HEK293 (cell line): ENCODE measurements around the gene DENND5A.

Source experiments
- CTCF ChIP-seq: fragments of 450-650 bp; formaldehyde crosslinking; IDR thresholded peaks from 2 replicates; pipeline ENCODE4 v1.5.1; 2016; ENCODE audit warnings: missing biosample characterization, missing genetic modification characterization
- YY1 ChIP-seq: fragments of 450-650 bp; formaldehyde crosslinking; IDR thresholded peaks from 2 replicates; pipeline ENCODE4 v1.5.1; 2018; ENCODE audit warnings: missing biosample characterization, missing genetic modification characterization
- ZNF169 ChIP-seq: fragments of 450-650 bp; formaldehyde crosslinking; IDR thresholded peaks from 2 replicates; pipeline ENCODE4 v1.5.1; 2016; ENCODE audit warnings: missing biosample characterization, missing genetic modification characterization
- ZNF184 ChIP-seq: fragments of 450-650 bp; IDR thresholded peaks from 2 replicates; pipeline ENCODE4 v1.5.1; 2018; ENCODE audit warnings: missing biosample characterization, mild to moderate bottlenecking, missing genetic modification characterization
- ZNF211 ChIP-seq: fragments of 450-650 bp; formaldehyde crosslinking; IDR thresholded peaks from 2 replicates; pipeline ENCODE4 v1.5.1; 2016; ENCODE audit warnings: low read depth, missing biosample characterization, missing genetic modification characterization
- ZNF239 ChIP-seq: fragments of 450-650 bp; formaldehyde crosslinking; IDR thresholded peaks from 2 replicates; pipeline ENCODE4 v1.5.1; 2016; ENCODE audit warnings: missing biosample characterization, missing genetic modification characterization
- ZNF354C ChIP-seq: fragments of 450-650 bp; formaldehyde crosslinking; IDR thresholded peaks from 2 replicates; pipeline ENCODE4 v1.5.1; 2016; ENCODE audit warnings: missing biosample characterization, missing genetic modification characterization, low read depth, borderline replicate concordance
- ZNF37A ChIP-seq: fragments of 450-650 bp; IDR thresholded peaks from 2 replicates; pipeline ENCODE4 v1.5.1; 2018; ENCODE audit warnings: missing biosample characterization, missing genetic modification characterization
- ZNF521 ChIP-seq: fragments of 450-650 bp; formaldehyde crosslinking; IDR thresholded peaks from 2 replicates; pipeline ENCODE4 v1.5.1; 2017; ENCODE audit warnings: missing biosample characterization, mild to moderate bottlenecking, missing genetic modification characterization
- TF ChIP-seq, protein P1 (sequence below): fragments of 450-650 bp; formaldehyde crosslinking; IDR thresholded peaks from 2 replicates; pipeline ENCODE4 v1.5.0; 2017; ENCODE audit warnings: missing biosample characterization, missing genetic modification characterization, borderline replicate concordance

DNA sequence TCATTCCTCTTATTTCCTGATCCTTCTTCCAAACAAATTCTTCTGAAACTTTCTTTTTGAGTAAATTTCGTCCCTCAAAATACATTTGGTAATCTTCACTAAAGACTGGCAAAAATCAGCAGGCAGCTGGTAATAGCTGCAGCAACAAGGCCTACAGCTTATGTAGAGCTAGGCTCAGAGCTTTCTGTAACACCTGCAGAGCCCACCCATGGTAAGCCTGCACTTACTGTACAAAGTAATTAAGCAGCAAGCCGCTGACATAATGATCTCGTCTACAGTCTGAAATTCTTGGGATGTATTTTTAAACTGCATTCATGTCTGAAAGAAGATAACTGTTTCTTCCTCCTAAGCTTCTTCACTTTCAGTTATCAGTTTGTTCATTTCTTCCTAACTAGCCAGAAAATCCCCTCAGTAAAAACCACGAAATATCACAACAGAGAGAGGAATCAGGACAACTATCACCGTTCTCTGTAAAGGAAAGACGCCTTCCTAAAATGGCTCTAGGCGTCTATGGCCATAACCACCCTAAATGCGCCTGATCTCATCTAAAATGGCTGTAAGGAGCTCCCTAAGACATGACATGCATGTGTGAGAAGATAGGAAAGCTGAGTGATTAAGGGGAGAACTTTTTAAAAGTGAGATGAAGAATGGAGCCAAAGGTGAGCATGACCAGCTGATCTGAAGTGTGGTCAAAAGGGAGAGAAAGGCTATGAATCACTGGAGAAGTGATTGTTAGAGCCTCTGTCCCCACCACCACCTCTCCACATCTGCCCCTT, 56.2 kb downstream of the DENND5A start:
- TF ChIP-seq CTCF (no peak), ZNF521 (tag by site-specific recombination) (no peak), ZNF37A (tag by site-specific recombination) (no peak), ZNF354C (tag by site-specific recombination) (no peak), ZNF239 (tag by site-specific recombination) (no peak), ZNF211 (tag by site-specific recombination) (no peak), ZNF169 (tag by site-specific recombination) (no peak), YY1 (no peak), ZNF184 (tag by site-specific recombination) (no peak)
- TF ChIP-seq, protein P1, sequence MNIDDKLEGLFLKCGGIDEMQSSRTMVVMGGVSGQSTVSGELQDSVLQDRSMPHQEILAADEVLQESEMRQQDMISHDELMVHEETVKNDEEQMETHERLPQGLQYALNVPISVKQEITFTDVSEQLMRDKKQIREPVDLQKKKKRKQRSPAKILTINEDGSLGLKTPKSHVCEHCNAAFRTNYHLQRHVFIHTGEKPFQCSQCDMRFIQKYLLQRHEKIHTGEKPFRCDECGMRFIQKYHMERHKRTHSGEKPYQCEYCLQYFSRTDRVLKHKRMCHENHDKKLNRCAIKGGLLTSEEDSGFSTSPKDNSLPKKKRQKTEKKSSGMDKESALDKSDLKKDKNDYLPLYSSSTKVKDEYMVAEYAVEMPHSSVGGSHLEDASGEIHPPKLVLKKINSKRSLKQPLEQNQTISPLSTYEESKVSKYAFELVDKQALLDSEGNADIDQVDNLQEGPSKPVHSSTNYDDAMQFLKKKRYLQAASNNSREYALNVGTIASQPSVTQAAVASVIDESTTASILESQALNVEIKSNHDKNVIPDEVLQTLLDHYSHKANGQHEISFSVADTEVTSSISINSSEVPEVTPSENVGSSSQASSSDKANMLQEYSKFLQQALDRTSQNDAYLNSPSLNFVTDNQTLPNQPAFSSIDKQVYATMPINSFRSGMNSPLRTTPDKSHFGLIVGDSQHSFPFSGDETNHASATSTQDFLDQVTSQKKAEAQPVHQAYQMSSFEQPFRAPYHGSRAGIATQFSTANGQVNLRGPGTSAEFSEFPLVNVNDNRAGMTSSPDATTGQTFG (tag by site-specific recombination), result no peak
